ENCODE results near the gene MARCHF6.

DNA sequence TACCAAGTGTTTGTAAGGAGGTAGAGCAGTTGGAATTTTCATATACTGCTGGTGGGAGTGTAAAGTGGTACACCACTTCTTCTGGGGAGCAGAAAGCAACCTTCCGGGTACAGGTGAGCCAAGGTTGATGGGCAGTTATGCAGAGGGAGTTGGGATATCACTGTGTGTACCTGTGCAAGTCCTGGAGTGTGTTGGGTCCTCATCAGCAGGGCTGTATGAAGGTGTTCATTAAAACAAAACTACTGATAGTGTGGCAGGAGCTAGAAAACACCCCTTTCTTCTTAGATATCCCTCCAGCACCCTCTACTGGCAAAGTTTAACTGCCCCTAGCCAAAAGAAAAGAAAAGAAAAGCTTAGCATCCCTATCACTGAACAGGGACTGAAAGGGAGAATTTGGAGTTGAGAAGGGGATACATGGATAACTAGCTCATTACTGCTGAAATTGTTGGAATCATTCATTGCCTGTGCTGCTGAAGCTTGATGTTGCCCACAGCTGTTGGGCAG is 10.7 kb downstream of the MARCHF6 start:
- TF ChIP-seq, protein P1, sequence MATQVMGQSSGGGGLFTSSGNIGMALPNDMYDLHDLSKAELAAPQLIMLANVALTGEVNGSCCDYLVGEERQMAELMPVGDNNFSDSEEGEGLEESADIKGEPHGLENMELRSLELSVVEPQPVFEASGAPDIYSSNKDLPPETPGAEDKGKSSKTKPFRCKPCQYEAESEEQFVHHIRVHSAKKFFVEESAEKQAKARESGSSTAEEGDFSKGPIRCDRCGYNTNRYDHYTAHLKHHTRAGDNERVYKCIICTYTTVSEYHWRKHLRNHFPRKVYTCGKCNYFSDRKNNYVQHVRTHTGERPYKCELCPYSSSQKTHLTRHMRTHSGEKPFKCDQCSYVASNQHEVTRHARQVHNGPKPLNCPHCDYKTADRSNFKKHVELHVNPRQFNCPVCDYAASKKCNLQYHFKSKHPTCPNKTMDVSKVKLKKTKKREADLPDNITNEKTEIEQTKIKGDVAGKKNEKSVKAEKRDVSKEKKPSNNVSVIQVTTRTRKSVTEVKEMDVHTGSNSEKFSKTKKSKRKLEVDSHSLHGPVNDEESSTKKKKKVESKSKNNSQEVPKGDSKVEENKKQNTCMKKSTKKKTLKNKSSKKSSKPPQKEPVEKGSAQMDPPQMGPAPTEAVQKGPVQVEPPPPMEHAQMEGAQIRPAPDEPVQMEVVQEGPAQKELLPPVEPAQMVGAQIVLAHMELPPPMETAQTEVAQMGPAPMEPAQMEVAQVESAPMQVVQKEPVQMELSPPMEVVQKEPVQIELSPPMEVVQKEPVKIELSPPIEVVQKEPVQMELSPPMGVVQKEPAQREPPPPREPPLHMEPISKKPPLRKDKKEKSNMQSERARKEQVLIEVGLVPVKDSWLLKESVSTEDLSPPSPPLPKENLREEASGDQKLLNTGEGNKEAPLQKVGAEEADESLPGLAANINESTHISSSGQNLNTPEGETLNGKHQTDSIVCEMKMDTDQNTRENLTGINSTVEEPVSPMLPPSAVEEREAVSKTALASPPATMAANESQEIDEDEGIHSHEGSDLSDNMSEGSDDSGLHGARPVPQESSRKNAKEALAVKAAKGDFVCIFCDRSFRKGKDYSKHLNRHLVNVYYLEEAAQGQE (IDR thresholded peaks at IDR 0.05; ENCODE audit: low read depth, low read length), result no peak
- TF ChIP-seq POLR2AphosphoS5 (IDR thresholded peaks at IDR 0.05; ENCODE audit: low read depth, low read length) (no peak), RCOR1 (IDR thresholded peaks at IDR 0.05; ENCODE audit: low read length) (no peak), CHD2 (IDR thresholded peaks at IDR 0.05; ENCODE audit: low read length, partially characterized antibody) (no peak)
- TF ChIP-seq, protein P2, sequence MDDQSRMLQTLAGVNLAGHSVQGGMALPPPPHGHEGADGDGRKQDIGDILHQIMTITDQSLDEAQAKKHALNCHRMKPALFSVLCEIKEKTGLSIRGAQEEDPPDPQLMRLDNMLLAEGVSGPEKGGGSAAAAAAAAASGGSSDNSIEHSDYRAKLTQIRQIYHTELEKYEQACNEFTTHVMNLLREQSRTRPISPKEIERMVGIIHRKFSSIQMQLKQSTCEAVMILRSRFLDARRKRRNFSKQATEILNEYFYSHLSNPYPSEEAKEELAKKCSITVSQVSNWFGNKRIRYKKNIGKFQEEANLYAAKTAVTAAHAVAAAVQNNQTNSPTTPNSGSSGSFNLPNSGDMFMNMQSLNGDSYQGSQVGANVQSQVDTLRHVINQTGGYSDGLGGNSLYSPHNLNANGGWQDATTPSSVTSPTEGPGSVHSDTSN (IDR thresholded peaks at IDR 0.05), result no peak

Measured in SK-N-SH (cell line).